ENCODE data around the gene TMEM63A.

Gene TMEM63A

DNA sequence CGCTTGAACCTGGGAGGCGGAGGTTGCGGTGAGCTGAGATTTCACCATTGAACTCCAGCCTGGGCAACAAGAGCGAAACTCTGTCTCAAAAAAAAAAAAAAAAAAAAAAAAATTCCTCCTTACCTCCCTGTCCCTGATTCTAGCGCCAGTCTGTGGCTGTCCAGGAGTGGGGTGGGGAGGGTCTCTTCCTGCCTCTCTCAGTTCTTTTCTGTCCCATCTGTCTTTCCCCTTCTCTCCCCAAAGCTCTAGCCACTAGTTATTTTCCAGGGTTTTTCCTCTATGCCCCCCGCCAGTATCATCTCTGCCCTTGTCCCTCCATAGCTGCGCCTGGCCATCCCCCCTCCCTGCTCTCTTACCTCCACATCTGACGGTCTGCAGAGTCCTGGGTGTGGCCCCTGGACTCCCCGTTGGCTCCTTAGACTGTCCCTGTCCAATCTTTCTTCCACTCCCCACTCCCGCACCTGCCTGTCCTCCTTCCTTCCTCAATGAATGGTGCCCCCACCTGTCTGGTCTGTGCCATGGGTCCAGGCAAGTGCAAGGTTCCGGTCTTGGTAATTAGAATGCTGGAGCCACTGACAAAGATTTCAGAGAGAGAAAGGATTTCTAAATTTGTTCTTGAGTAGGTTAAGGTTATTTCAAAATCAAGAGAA is 1.6 kb upstream of the TMEM63A start:
- no peak for DNase-seq

DNA sequence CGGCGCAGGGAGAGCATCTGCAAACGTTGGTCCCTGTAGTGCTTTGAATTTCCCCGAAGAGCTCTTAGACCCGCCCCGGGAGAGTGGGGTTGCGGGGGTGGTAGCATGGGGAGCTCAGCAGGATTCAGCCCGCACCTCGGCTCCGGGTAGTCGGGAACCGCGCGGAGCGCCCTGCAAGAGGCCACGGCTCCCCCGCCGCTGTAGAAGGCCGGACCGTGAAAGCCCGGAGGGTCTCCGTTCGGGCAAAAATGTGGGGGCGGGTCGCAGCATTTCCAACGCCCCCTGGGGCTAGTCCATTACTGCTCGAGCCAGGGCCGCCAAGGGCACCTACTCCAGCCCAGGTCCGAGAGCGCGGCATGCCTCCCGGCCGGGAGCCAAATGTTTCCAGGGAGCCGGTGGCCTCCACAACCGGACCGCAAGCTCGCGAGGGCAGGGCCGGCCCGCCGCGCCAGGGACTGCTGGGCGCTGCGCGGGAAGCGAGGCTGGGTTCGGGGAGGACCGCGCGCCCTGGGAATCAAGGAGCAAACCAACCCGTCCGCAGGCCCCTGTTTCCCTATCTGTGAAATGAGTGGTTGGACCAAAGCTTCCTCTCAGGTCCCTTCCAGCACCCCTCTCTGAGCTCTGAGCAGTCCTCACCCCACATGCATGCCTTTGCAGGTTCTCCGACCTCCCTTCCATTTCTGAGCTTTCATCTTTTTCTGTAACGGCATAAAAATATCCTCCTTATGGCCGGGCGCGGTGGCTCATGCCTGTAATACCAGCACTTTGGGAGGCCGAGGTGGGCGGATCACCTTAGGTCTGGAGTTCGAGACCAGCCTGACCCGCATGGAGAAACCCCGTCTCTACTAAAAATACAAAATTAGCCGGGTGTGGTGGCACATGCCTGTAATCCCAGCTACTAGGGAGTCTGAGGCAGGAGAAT is 775 bp upstream of the TMEM63A start:
- peak; percentile 23 for DNase-seq

DNA sequence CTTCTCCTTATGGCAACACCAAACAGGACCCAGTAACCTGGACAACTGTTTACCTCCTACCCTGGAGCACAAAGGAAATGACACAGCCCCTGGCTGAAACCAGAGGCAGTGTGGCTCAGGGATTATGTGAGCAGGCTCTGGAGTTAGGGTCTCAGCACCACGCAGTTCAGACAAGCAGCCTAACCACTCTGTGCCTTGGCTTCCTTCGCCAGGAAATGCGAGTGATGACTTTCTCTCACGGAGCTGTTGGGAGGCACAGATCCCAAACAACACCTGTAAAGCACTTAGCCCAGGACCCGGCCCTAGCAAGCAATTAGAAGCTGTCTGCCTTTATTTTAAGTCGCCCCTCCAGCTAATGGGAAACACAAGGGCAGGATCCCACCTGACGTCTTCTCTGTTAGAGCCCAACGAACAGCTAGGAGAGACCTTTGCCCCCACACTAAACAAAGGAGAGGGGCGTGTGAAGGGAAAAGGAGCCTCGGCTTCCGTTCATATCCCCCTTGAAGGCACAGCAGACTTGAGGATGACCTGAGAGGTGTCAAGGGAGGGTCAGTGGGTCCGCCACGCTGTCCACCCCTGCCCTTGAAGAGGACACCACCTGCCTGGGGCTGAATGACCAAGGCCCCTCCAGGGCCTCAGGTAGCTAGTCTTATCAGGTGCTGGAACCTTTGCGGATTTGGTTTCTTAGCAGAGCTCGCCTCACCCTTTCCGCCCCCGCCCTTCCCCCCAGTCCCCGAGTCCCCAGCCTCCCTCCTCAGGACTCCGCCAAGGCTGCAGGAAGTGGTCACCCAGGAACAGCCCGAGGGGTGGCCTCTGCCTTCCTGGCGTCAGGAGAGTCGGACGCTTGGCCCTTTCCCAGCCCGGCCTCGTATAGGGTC is 860 bp downstream of the TMEM63A start:
- DNase-seq: peak; percentile 23

DNA sequence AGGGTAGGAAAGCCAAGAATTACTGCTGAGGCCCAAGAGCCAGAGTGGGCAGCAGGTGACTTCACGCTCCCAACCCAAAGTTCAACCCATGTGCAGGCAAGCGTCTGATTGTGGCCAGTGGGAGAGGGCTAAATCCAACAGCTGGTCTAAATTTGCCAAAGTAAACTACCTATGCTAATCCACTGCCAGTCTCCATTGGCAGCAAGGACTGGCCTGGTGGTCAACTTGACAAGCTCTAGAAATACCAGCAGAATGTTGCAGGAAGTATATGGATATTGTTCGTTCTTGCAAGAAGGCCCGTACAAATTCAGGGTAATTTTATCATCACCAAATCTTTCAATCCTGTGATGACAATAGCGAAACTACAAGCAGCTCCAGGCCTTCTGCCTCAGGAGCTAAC is 1.5 kb downstream of the TMEM63A start:
- DNase-seq: no peak

DNA sequence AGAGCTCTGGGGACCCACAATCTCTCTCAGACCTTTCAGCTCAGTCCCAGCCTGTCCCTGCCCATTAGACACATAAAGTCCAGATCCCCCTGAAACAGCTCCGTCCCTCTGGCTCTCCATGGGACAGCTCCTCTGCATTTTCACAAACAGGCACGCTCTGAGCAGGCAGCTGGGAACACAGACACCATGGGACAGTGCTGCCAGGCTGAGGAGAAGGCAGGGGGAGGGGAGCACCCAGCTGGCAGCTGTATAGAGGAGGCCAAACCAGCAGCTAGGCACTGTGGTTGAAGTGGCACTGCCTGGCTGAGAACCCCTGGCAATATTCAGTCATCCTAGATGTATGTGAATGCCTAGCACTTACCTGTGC is 2.0 kb downstream of the TMEM63A start:
- no peak for DNase-seq

DNA sequence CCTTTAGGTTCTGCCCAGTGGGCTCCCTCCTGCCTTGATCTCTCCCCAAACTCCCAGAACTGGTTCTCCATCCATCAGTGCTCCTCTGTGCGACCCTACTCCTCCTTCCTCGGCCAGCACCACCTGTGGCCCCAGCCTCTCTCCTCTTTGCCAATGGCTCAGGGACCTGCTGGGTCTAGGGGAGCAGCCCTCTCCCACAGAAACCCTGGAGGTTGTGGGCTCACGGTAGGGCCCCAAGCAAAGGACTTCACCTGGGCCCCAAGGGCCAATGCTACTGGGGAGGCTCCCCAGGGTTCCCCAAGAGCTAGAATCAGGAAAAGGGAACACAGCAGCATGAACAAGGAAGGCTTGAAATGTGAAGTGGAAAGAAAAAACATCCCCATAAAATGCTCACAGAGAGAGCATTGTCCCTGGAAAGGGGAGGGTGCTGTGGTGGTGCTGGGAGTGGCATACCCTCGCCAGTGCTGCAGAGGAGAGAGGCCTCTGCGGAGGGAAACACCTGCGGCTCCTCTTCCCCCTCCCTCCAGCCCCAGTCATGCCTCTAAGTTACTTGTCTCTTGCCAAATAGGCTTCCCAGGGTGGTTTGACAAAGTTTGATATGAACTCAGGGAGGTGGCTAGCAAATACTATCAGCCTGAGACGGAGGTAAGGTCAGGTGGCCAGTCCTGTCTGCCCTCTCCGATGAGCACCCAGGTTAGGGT is 2.5 kb downstream of the TMEM63A start:
- DNase-seq: no peak

DNA sequence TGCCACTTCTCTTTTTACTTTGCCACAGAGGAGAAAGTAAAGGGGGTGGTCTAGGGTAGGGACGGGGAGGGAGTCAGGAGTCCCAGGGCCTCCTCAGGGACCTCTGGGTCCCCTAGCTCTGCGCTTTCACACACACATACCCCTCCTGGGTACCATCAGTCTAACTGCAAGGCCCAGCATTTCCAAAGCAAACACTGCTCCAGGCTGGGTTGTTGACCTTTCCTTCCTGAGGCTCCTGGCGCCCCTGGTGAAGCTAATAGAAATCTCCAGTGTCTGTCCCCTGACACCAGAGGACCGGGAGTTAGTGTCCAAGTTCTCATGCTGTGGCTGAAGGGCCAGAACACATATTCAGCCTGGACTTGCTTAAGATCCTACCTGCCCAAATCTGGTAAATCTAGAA is 3.9 kb downstream of the TMEM63A start:
- DNase-seq: no peak

DNA sequence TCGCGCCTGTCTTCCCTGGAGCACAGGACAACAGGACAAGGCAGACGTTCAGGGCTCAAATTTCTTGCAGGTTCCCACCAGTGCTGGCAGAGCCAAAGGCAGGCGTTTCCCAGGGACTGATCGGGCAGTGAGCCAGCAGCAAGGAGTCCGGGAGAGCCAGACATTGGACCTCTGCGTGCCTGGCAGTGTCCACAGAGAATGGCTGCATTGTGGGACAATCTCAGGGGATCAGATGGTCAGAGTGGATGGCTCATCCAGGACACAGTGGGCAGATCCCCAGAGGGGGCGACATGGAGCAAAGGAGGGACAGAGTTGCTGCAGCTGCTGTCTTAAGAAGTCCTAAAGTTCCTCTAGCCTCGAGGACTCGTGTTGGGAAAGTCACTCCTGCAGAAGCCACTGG is 4.6 kb downstream of the TMEM63A start:
- DNase-seq: peak; percentile 19

DNA sequence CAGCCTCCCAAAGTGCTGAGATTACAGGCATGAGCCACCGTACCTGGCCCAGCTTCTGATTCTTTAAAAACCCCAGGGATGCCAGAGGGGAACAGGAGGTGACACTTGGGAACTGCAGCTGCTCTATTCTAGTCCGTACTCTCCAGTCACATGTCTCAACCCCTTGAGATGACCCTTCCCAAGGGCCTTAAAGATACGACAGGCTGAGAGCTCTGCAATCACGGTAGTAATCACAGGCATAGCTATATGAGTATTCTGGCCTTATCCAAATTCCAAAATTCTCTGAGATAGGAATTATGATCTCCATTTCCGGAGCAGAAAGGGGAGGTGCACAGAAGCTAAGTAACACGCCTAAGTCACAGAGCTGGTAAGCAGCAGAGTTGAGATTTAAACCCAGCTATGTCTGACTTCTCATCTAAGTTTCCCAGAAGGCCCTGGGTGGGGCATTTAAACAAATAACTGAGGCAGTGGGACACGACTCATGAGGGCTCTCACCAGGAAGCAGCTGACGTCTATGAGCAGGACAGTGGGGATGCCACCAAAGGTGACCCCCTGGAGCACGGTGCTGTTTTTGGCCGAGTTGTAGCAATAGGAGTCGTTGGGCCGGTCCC is 5.2 kb downstream of the TMEM63A start:
- no peak for DNase-seq

DNA sequence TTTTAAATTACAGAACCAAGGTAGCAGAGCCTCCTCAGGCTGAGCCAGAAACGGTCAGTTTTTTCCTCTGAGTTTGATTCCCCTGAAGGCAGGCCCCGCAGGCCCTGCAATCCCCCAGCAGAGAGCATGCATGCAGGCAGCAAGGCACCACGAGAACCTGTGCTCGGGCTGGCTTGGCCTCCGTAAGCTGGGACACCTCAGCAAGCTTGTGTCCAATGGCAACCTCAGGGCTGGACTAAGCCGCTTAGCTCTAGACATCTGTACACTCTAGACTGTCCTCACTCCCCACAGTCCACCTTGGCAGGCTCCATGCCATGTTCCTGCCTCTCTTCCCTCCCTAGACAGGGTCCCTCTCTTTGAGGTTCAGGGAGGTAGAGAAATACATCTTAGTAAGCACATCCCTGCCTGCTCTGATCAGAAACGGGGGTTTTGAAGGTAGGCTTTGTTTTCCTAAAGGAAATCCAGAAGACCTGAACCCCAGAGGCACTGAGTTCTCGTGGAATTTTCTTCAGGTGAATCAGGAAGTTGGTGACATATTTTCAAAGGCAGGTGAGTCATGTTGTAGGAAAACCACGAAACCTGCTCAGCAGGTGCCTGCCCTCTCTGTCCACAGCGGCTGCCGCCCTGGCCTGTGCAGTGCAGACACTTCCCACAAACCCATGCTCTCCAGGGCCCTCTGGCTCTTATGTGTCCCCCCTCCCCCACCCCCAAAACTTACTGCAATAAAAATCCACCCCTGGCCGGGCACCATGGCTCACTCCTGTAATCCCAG is 7.0 kb downstream of the TMEM63A start:
- DNase-seq: no peak

DNA sequence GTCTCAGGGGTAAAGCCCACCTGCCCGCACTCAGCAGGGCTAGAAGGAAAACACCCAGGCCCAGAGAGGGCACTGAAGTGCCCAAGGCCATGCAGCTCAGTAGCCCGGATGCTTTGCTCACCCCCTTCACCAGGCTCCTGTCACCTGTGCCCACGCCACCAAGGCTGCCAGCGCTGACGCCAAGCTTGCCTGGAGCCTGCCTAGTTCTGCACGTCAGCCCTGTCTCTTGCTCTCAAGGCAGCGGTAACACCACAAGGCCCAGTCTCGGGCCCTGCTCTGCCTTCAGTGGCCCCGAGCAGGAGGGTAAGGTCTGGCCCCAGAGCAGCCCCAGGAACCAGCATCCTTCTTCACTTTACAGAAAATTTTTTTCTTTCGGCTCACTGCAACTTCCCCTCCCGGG is 7.7 kb downstream of the TMEM63A start:
- no peak for DNase-seq

DNA sequence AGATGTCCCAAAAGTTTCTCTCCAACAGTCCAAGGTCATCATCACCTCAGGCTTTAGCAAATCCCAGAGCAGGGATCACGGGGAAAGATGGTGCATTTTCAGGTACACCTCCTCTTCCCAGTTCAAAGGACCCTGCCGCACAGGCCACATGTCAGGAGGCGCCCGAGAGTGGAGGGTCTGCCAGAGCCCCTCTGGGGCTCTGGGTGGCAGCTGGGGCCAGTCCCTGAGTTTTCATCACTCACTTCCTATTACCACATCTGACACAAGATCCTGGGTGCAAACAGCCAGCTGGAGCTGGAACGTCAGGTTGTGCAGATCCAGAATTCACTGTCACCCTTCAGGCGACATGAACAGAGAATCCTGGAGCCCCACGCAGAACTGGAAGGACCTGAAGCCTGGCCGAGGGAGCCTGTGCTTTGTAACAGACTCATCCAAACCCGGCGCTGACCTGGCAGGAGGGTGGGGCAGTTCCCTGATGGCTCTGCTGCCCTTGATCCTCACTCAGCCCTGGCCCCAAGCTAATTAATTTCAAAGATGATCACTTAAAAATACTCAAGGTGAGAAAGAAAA is 8.8 kb downstream of the TMEM63A start:
- DNase-seq: no peak

DNA sequence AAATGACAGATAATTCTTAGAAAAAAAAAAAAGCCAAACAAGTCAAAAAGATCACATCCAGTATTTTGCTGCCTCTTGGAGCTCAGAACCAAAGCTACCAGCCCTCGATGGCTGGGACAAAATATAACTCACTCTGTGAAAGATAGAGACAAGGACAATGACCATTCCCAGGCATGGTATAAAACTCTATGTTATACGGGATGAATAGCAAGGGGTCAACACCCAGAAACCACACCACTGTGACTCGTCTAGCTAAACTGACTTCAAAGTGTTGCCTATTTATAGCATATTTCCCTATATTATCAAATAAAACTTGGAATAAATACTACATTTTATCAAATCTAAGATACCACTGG is 10.1 kb downstream of the TMEM63A start:
- no peak for DNase-seq

DNA sequence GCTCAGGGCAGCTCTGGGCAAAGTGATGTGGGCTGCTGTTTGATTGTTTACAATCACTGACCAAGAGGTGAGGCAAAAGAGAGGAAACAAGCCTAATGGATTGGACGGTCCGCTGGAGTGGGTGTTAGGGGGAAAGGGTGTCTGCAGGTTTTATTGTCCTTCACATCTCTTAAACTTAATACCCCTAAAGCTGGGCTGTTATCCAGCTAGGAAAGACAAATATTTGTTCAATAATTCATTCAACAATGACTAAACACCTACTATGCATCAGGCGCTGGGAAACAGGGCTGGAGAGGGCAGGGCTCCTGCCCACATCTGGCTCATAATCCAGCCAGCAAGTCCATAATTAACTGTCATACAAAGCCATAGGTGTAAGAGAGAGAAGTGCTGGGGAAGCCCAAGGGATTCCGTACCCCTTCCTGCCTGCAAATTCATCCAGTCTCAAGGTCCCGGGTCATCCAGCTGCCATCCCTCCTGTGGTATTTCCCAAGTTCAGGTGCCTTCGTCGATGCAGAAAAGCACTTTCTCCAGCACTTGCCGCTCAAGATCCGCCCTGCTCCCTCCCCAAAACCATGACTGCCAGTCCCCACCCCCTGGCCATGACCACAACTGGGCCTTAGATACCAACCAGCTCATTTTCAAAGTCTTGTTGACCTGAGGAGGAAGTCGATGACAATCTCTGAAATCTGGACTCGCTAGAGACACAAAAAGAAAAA is 10.7 kb downstream of the TMEM63A start:
- DNase-seq: no peak

DNA sequence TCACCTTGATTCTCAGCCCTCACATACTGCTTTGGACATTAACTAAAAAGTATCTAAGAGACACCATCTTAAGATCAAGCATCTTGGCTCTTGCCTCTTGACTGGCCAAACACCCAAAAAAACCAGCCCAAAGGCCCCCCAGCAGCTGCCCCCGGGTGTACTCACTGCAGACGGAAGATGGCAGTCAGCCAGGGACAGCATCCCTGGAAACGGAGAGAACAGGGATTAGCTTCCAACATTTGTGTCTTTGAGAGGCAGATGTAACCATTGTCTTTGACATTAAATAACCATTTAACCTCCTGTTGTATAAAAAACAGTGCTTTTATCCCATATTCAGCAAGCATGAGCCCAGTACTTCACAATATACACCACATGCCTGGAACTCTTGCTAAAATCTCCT is 11.3 kb downstream of the TMEM63A start:
- no peak for DNase-seq

DNA sequence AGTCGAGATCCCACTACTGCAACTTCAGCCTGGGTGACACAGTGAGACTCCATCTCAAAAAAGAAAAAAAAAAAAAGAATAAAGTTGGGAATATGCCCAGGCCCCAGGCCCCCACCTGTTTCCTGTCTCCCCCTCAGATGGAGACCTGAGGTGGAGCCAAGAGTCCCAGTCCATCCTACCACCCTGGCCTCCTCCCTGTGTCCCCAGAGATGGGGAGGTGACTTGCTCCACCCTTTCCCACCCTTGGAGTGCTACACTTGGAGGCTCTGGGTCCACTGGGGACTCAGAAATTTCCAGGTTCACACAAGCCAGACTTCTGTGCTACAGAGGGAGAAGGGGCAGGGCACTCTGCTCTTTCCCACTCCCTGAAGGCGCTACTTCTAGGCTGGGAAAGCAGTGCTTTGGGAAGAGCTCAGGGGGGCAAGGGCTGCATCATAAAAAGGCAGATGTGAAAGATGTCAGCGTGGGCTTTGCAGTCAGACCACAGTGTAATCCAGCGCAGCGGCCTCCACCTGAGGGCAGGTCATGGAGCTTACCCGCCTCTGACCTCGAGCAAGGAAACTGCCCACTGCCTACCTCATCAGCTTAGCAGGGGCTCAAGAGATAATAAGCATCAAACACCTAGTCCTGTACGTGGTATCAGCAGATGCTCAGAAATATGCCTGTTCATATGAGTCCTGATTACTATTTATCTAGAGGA is 13.4 kb downstream of the TMEM63A start:
- DNase-seq: no peak

DNA sequence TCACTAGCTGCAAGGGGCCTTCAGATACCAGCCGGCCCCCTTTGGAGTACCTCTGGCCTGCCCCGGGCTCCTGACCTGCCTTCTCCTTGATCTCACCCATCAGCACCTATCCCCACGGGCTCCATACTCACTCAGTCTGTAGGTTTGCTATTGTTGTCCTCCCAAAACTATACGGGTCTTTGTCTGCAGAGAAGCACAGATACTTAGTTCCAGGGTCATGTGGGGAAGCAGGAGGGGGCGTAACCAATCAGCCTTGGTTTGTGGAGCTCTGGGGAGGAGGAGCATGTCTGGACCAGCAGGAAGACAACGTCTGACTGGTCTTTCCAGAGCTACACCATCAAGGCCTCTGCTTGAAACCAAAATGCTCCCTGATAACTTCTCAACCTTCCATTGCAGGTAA is 15.2 kb downstream of the TMEM63A start:
- no peak for DNase-seq

DNA sequence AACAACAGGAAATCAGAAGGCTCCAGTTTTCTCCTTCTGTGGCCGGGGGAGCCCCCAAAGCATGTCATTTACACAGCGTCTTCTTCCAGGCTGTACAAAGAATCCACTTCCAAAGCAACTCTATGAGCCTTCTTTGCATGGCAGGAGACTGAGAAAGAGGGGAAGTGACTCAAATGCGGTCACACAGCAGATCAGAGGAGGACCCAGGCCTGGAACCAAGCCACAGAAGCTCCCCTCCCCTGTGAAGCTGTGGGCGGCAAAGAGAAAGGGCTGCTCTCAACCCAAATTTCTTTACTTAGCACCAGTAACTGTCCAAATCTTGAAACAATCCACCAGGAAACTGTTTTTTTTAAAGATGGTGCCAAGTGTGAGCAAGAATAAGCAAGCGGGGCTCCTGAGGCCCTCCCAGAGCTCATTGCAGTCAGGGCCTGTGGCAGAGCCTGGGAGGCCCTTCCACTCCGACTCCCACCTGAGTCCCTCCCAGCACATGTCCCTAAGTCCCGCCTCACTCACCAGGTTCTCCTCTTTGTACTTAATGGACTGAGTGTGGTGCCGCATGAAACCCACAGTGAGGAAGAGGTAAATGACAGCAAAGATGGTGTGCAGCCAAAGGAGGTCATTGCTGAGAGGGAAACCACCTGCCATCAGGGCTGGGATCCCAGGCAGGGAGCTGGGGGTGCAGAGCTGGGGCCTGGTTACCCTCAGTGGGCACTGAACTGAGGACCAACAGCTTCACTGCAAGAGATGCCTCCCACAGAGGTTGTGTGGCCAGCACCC is 15.9 kb downstream of the TMEM63A start:
- peak; percentile 59 for DNase-seq

DNA sequence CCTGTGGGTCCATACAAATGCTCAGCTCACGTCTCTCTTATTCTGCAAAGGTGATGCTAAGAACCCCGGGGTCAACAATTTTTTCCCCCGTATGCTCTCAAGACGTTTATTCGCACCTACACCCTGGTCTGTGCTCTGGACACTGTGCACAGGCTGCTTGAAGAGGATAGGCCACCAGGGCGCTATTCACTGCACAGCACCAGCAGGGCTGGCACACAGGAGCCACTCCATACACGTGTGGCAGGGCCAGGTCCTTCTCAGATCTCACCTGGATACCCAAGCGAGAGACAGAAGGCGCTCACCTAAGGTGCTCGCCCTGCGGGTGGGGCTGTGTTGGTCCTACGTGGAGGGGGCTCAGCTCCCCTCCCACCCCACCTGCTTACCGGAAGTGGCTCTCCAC is 16.7 kb downstream of the TMEM63A start:
- no peak for DNase-seq
